ENCODE results near the gene RAB13.

GRCh38 chr1:153959454-153959853 lies 26.7 kb downstream of the RAB13 start:
- no peak for TF ChIP-seq EZH2 (IDR thresholded peaks at IDR 0.05; ENCODE audit: insufficient read depth, low read length)
- no peak for TF ChIP-seq CTCF (IDR thresholded peaks at IDR 0.05; ENCODE audit: insufficient read depth, low read depth, low read length)
